HepG2 (cell line): Measurements from ENCODE around the gene ZBTB20. TPM values are rescaled to one million over a fixed set of nuclear protein-coding genes. Genes with fewer than 3 reads are reported as not detected.

ENCODE experiments used
- ARNT2 ChIP-seq: sonication (generic); formaldehyde crosslinking; IDR thresholded peaks from 2 replicates; pipeline ENCODE4 v1.8.0; 2022; ENCODE audit warnings: mild to moderate bottlenecking, low read depth, missing genetic modification reagents, moderate library complexity
- GTF2F1 ChIP-seq: fragments of 150-350 bp; IDR thresholded peaks from 2 replicates; pipeline ENCODE4 v1.6.1; 2014; ENCODE audit warnings: low read length
- LRRFIP1 ChIP-seq: sonication (generic); formaldehyde crosslinking; conservative IDR thresholded peaks from 2 replicates; pipeline ENCODE4 v1.4.0; 2020; ENCODE audit warnings: missing genetic modification reagents
- PPARG ChIP-seq: conservative IDR thresholded peaks from 2 replicates; pipeline ENCODE4 v1.6.1; 2016; ENCODE audit warnings: missing biosample characterization, missing genetic modification reagents
- RFX5 ChIP-seq: IDR thresholded peaks from 2 replicates; pipeline ENCODE4 v1.6.1; 2011; ENCODE audit warnings: low read depth, low read length, improper control_type of control experiment
- SIN3B ChIP-seq: fragments of 150-350 bp; IDR thresholded peaks from 2 replicates; pipeline ENCODE4 v1.6.1; 2014; ENCODE audit warnings: low read length
- ZBTB38 ChIP-seq: sonication (generic); formaldehyde crosslinking; IDR thresholded peaks from 2 replicates; pipeline ENCODE4 v1.5.1; 2020; ENCODE audit warnings: mild to moderate bottlenecking, missing genetic modification reagents
- ZNF276 ChIP-seq: sonication (generic); formaldehyde crosslinking; IDR thresholded peaks from 2 replicates; pipeline ENCODE4 v1.4.0; 2020; ENCODE audit warnings: mild to moderate bottlenecking, low read depth, missing genetic modification reagents
- ZNF670 ChIP-seq: sonication (generic); formaldehyde crosslinking; IDR thresholded peaks from 2 replicates; pipeline ENCODE4 v1.8.0; 2022; ENCODE audit warnings: mild to moderate bottlenecking, missing genetic modification reagents, borderline replicate concordance
- ZNF709 ChIP-seq: sonication (generic); formaldehyde crosslinking; IDR thresholded peaks from 2 replicates; pipeline ENCODE4 v1.5.0; 2020; ENCODE audit warnings: mild to moderate bottlenecking, missing genetic modification reagents
- polyA plus RNA-seq, 8 experiments: library from polyadenylated mRNA; depleted of rRNA in 3 of 8; stranded (reverse) in 7 of 8; unstranded in 1 of 8; fragments of >200 nt; fragmentation: Illumina TruSeq in 4 of 8; extraction: Trizol in 4 of 8; gene quantifications; 2 replicates each; pipeline versions ENCODE4 v1.2.1 to v1.2.3, GENCODE V29; 2011 to 2016; ENCODE audit warnings: low read depth in 4 of 8, missing spikeins in 1 of 8, mixed read lengths in 1 of 8; ENCODE audit not compliant: insufficient read depth in 1 of 8
- total RNA-seq, 5 experiments: library from RNA; depleted of rRNA; stranded (reverse); fragments of >200 nt; fragmentation: Illumina TruSeq; extraction: Trizol; gene quantifications; 2 replicates each; pipeline ENCODE4 v1.2.3, GENCODE V29; 2016; ENCODE audit warnings: low read depth in 1 of 5

Gene ZBTB20
- total and polyA plus RNA-seq, 2 of the 13 experiments (the other 11 are each of a cell fraction or from before 2014, with no cell fraction given): 1.9 to 8.8 TPM

- no peak for TF ChIP-seq PPARG (CRISPR knock-in tag)
- TF ChIP-seq ZNF276 (CRISPR knock-in tag): no peak
- TF ChIP-seq ZNF709 (CRISPR knock-in tag): no peak
- no peak for TF ChIP-seq ARNT2 (CRISPR knock-in tag)
- no peak for TF ChIP-seq LRRFIP1 (CRISPR knock-in tag)
- no peak for TF ChIP-seq ZNF670 (CRISPR knock-in tag)
- TF ChIP-seq SIN3B: no peak
- TF ChIP-seq ZBTB38 (CRISPR knock-in tag): no peak
- TF ChIP-seq RFX5: no peak
- TF ChIP-seq GTF2F1: no peak
These were observed 839.3 kb downstream of the ZBTB20 start (continued) for GRCh38 chr3:114307832-114308231.
